Esophagus (tissue), 2 donors: ENCODE data around the gene ITGB1. TPM values are rescaled to one million over a fixed set of nuclear protein-coding genes. Genes with fewer than 3 reads are reported as not detected.
A peak's percentile ranks its signal among the peaks of the same experiment; 100 is the strongest.
"Not testable (repeated sequence)": the region's sequence is repeated elsewhere in the genome, so short reads cannot be mapped to it uniquely, and the experiment has no call there.

Source experiments
- H3K27ac ChIP-seq, 2 donors: one replicate each; pipeline ENCODE4 v1.5.1; 2013; ENCODE audit warnings: low read depth in 2 of 2, mild to moderate bottlenecking in 2 of 2, inconsistent platforms in 1 of 2, low read length in 1 of 2, moderate library complexity in 1 of 2
- H3K27me3 ChIP-seq, 2 donors: one replicate each; pipeline ENCODE4 v1.6.1; 2013; ENCODE audit warnings: low read length in 2 of 2, control low read depth in 1 of 2, mild to moderate bottlenecking in 1 of 2; ENCODE audit not compliant: insufficient read depth in 2 of 2, control insufficient read depth in 1 of 2
- H3K36me3 ChIP-seq, 2 donors: one replicate each; pipeline ENCODE4 v1.6.1; 2013; ENCODE audit warnings: low read length in 1 of 2; ENCODE audit not compliant: control insufficient read depth in 2 of 2, insufficient read depth in 2 of 2
- H3K4me1 ChIP-seq, 2 donors: one replicate each; pipeline ENCODE4 v1.6.1; 2013; ENCODE audit warnings: low read length in 1 of 2; ENCODE audit not compliant: control insufficient read depth in 2 of 2, insufficient read depth in 2 of 2
- H3K4me3 ChIP-seq, 2 donors: one replicate each; pipeline ENCODE4 v1.5.1; 2013; ENCODE audit warnings: low read length in 2 of 2, mild to moderate bottlenecking in 2 of 2, low read depth in 1 of 2, moderate library complexity in 1 of 2
- H3K9me3 ChIP-seq, 2 donors: one replicate each; pipeline ENCODE4 v1.6.1; 2013; ENCODE audit warnings: mild to moderate bottlenecking in 2 of 2, low read depth in 1 of 2, low read length in 1 of 2, moderate library complexity in 1 of 2; ENCODE audit not compliant: control insufficient read depth in 2 of 2, insufficient read depth in 1 of 2
- WGBS, 2 donors: extraction: QIAGEN DNeasy Blood & Tissue Kit; methylation state at CpG; one replicate each; pipeline ENCODE4 v1.1.7; 2013; 5-methylcytosine and 5-hydroxymethylcytosine counted together
- polyA plus RNA-seq, 2 donors: library from polyadenylated mRNA; stranded (reverse); fragments of 200-250 nt; gene quantifications; one replicate each; pipeline ENCODE4 v1.2.3, GENCODE V29; 2013
- donor health status: healthy with polysubstance abuse.
- donor health status: Bipolar disorder and iron deficiency.

Gene ITGB1
- polyA plus RNA-seq, 2 donors, result 44.2 to 75.9 TPM

DNA sequence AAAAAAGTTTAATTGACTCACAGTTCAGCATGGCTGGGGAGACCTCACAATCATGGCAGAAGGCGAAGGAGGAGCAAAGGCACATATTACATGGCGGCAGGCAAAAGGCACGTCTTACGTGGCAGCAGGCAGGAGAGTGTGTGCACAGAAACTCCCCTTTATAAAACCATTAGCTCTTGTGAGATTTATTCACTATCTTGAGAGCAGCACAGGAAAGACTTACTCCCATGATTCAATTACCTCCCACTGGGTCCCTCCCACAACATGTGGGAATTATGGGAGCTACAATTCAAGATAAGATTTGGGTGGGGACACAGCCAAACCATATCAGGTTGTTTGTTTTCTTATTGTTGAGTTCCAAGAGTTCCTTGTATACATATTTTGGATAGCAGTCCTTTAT lies 34.3 kb upstream of the ITGB1 start:
- not testable (repeated sequence) for H3K27ac ChIP-seq, H3K36me3 ChIP-seq, H3K9me3 ChIP-seq, H3K27me3 ChIP-seq, H3K4me3 ChIP-seq, H3K4me1 ChIP-seq
- whole genome bisulfite sequencing, 2 donors, result 93 to 96% methylated on average over 4 of the region's 4 CpGs

DNA sequence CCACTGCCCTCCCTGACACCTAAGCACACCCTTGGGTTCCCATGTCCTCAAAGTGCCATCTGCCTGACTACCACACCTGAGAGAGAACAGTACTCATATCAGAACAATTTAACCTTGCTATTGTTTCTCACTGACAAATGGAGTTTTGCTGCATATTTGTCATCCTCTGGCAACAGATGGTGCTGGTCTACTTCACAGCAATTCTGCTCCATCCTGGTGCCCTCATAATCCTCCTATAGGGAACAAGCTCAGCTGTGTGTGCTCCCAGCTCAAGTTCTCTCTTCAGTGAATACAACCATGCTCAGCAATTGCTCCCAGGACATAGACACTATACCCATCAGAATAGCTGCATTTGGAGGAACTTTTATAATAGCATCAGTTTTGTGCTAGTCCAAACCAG lies 32.8 kb upstream of the ITGB1 start:
- no peaks in the 10 kb centered on the region for H3K9me3 ChIP-seq
- no peak overlapping the region for H3K27ac ChIP-seq
- no peaks in the 10 kb centered on the region for H3K4me1 ChIP-seq
- H3K4me3 ChIP-seq, result no peak overlapping the region
- no peaks in the 10 kb centered on the region for H3K36me3 ChIP-seq
- H3K27me3 ChIP-seq, result no peaks in the 10 kb centered on the region

DNA sequence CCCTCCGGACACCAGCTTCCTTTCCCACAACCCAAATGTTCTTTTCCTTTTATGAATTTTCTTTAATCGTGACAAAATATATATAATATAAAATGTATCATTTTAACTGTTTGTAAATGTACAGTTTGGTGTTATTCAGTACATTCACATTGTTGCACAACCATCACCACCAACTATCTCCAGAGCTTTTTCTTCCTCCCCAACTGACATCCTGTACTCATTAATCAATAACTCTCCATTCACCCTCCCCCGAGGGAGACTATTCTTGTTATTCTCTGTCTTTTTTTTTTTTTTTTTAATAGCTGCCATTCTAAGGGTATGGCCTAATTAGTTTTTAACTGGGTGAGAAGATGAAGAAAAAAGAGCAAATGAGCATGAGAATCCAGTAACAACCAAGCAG lies 30.6 kb upstream of the ITGB1 start:
- WGBS, 2 donors, result 69% methylated on average over 3 of the region's 3 CpGs
- Histone ChIP-seq H3K4me1 (peaks cover 0 to under 1% of the 10 kb centered on the region in 2 donors), H3K4me3 (no peak overlapping the region), H3K9me3 (no peaks in the 10 kb centered on the region), H3K27ac (no peak overlapping the region), H3K36me3 (no peaks in the 10 kb centered on the region), H3K27me3 (no peaks in the 10 kb centered on the region)

DNA sequence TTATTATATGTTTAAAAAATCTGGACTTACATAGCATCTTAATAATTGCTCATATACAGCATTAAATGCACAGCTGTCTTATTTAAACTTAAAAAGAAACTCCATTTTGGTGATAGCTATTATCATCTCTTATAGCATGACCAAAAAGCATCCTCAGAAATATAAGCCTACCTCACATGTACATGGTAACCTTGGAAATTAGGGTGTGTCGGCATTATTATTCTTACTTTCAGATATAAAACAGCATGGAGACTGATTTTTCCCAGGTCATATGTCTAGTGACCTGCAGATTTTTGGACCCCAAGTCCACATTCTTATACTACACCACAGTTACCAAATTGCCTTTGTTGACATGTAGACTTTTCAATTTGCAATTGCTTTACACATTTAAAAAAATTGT lies 29.1 kb upstream of the ITGB1 start:
- no peak overlapping the region for H3K27ac ChIP-seq
- H3K27me3 ChIP-seq, result no peaks in the 10 kb centered on the region
- no peaks in the 10 kb centered on the region for H3K36me3 ChIP-seq
- H3K9me3 ChIP-seq, result no peaks in the 10 kb centered on the region
- no peak overlapping the region for H3K4me3 ChIP-seq
- WGBS, 2 donors, result 92 to 94% methylated on average over 1 of the region's 1 CpG
- H3K4me1 ChIP-seq, result peaks cover 0 to 2% of the 10 kb centered on the region in 2 donors

DNA sequence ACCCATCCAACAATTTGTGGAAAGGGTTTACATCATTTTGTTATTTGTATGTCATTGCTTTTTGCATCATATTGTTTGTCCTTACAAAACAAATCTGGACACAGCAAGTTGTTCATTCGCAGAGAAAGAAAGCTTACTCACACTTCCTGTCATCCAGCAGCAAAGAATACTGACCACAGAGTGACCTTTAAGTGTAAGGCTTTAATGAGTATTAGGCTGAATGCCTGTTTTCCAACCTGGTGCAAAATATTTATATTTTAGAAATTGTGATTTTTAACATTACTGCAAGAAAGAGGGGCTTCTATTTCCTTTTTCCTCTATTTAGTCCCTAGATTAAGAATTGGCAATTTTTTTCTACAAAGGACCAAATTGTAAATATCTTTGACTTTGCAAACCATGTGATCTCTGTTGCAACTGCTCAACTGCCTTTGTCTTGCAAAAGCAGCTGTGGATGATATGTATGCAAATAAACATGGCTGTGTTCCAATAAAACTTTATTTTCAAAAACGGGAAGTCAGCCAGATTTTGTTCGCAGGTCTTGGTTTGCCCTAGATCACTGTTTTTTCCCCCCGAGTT lies 27.8 kb upstream of the ITGB1 start:
- peaks cover 0 to 2% of the 10 kb centered on the region in 2 donors for H3K4me1 ChIP-seq
- no peak overlapping the region for H3K4me3 ChIP-seq
- no peaks in the 10 kb centered on the region for H3K9me3 ChIP-seq
- H3K27me3 ChIP-seq, result no peaks in the 10 kb centered on the region
- H3K36me3 ChIP-seq, result no peaks in the 10 kb centered on the region
- H3K27ac ChIP-seq, result no peak overlapping the region
- WGBS, 2 donors, result 60 to 64% methylated on average over 4 of the region's 4 CpGs

DNA sequence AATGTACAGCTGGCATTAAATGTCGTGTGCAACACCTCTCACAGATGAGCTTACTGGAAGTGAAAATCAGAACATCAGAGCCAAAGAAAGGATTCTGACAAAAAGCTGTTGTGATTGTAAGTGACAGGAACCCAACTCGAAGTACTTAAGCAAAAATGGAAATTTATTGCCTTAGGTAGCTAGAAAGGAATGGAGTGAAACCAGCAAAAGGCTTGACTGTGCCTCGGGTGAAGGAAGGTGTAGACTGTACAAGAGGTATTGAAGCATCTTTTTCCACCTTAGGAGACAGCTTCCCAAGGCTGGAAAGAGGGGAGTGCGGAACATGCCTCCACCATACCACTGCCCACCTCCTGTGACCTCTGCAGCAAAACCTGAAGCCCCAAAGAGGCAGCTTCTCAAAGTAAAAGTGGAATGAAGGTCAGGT lies 27.3 kb upstream of the ITGB1 start:
- Histone ChIP-seq H3K27me3 (no peaks in the 10 kb centered on the region), H3K27ac (peak overlapping the region in 1 of 2 donors; percentile 37), H3K9me3 (no peaks in the 10 kb centered on the region), H3K4me1 (peaks cover 0 to 2% of the 10 kb centered on the region in 2 donors), H3K36me3 (no peaks in the 10 kb centered on the region), H3K4me3 (no peak overlapping the region)
- 86 to 88% methylated on average over 4 of the region's 4 CpGs for WGBS, 2 donors

DNA sequence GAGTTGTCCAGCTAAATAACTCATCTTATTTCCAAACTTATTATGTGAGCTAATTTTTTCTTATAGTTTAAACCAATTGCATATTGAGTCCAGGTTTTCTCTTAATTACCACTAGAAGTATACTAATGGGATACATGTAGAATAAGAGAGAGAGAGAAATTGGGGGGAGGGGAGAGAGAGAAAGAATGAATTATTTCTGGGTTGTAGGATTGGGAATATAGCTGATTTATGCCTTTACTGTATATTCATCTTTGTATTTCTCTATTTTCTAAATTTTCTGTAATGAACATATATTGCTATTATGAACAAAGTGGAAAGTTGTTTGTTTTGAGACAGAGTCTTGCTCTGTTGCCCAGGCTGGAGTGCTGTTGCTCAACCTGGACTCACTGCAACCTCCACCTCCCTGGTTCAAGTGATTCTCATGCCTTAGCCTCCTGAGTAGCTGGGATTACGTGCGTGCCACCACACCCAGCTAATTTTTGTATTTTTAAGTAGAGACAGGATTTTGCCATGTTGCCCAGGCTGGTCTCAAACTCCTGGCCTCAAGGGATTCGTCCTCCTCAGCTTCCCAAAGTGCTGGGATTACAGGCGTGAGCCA lies 26.1 kb upstream of the ITGB1 start:
- H3K4me1 ChIP-seq, result peaks cover 0 to 2% of the 10 kb centered on the region in 2 donors
- H3K27me3 ChIP-seq, result no peaks in the 10 kb centered on the region
- 93 to 94% methylated on average over 4 of the region's 4 CpGs for WGBS, 2 donors
- no peak overlapping the region for H3K27ac ChIP-seq
- no peaks in the 10 kb centered on the region for H3K36me3 ChIP-seq
- no peak overlapping the region for H3K4me3 ChIP-seq
- H3K9me3 ChIP-seq, result no peaks in the 10 kb centered on the region

DNA sequence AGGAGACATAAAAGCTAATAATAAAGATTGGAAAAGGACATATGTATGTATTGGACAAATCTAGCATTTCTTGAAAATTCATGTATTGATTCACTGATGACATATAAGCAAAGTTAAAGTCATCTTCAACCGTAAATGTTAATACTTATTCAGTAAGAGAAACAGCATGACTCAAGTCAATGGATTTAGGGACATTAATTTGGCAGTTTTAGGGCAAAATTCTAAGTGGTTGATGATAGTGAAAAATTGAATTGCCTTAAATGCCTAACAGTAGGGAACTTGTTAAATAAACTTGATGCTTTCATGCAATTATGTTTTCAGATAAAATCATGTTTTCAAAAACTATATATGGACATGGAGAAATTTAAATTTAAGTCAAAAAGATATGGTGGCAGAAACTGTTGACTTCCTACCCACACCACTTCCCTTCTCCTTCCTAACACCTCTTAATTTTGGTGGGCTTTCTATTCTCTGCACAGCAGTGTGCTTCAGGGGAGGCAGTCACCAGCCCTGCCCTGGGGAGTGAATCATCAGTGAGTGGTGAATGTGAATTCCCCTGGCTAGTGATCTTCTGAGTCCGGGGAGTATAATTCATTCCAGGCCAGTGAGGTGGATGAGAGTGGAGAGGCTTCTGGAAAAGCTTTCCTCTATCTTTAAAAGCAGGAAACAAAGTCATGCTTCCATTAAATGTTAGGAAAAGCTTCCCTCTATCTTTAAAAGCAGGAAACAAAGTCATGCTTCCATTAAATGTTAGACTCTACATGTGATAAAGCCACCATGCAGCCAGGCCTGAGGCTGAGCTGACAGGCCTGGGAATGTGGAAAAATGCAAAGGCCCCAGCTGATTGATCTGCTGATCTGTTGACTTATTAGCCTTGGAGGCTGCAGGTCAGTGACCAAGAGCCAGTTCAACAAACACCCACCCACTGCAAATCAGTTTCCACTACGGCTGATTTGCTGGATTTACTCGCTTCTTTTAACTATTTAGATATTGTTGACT lies 25.2 kb upstream of the ITGB1 start:
- peaks cover 0 to 2% of the 10 kb centered on the region in 2 donors for H3K4me1 ChIP-seq
- 71 to 72% methylated on average over 4 of the region's 4 CpGs for WGBS, 2 donors
- no peak overlapping the region for H3K27ac ChIP-seq
- H3K9me3 ChIP-seq, result no peaks in the 10 kb centered on the region
- no peaks in the 10 kb centered on the region for H3K36me3 ChIP-seq
- no peaks in the 10 kb centered on the region for H3K27me3 ChIP-seq
- no peak overlapping the region for H3K4me3 ChIP-seq

DNA sequence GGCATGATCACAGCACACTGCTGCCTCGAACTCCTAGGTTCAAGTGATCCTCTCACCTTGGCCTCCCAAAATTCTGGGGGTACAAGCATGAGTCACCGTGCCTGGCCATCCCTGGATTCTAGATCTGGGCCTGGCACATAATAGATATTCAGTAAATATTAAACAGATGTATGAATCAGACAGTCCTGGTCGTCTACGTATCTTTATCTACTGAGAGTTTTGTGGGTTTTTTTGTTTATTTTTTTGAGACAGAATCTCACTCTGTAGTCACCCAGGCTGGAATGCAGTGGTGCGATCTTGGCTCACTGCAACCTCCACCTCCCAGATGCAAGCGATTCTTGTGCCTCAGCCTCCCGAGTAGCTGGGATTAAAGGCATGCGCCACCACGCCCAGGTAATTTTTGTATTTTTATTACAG lies 24.3 kb upstream of the ITGB1 start:
- Histone ChIP-seq H3K27me3 (no peaks in the 10 kb centered on the region), H3K9me3 (no peaks in the 10 kb centered on the region), H3K4me1 (peaks cover 0 to 2% of the 10 kb centered on the region in 2 donors), H3K27ac (peak overlapping the region; percentile 60 to 73), H3K4me3 (no peak overlapping the region), H3K36me3 (no peaks in the 10 kb centered on the region)
- WGBS, 2 donors, result 67% methylated on average over 9 of the region's 9 CpGs
